Measurements from ENCODE around the gene ABHD17A.

Gene ABHD17A

GRCh38 chr19:1832046-1832663, 53.1 kb downstream of the ABHD17A start:
- DNase-seq = no peak

- DNase-seq = no peak
These were observed 54.3 kb downstream of the ABHD17A start for GRCh38 chr19:1830978-1831377.

GRCh38 chr19:1830568-1830967, 54.7 kb downstream of the ABHD17A start:
- DNase-seq = no peak

GRCh38 chr19:1829958-1830357, 55.3 kb downstream of the ABHD17A start:
- DNase-seq = no peak

DNA sequence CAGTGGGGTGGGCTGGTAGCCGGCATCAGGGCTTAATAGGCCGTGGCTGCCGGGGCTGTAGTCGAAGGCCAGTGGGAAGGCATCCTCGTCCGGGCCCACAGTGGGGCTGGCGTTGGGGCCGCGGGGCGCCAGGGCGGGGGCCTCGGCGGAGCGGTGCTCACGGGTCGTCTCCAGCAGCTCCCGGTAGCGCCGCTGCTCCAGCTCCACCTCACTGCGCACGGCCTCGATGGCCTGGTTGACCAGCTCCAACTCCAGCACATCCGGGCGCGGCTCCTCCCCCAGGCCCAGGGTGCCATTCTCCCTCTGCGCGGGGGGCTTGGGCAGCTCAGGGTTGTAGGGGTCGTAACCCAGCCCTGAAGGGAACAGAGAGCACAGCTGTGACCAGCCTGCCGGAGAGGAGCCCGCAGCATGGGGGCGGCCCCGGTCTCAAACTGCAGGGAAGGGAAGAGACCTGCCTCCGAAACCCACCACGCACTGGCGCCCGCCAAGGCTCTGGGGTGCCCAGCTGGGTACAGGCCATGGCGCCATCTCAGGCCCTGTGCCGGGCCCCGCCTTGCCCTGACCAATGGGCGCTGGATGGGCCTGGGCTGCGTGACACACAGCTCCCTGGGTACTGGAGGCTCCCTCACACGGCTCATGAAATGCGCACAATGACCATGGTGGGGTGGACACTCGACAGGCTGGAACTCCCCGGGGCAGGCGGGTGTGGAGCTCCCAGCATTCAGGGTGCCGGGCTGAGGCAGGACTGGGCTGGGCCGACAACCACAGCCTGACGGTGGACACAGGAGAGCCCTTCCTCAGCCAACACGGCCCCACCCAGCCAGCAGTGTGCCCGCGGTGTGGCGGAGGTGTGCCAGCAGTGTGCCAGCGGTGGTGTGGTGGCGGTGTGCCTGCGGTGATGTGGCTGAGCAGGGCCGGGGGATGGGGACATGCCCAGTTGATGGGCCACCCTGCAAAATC, 56.7 kb downstream of the ABHD17A start:
- no peak for DNase-seq

DNA sequence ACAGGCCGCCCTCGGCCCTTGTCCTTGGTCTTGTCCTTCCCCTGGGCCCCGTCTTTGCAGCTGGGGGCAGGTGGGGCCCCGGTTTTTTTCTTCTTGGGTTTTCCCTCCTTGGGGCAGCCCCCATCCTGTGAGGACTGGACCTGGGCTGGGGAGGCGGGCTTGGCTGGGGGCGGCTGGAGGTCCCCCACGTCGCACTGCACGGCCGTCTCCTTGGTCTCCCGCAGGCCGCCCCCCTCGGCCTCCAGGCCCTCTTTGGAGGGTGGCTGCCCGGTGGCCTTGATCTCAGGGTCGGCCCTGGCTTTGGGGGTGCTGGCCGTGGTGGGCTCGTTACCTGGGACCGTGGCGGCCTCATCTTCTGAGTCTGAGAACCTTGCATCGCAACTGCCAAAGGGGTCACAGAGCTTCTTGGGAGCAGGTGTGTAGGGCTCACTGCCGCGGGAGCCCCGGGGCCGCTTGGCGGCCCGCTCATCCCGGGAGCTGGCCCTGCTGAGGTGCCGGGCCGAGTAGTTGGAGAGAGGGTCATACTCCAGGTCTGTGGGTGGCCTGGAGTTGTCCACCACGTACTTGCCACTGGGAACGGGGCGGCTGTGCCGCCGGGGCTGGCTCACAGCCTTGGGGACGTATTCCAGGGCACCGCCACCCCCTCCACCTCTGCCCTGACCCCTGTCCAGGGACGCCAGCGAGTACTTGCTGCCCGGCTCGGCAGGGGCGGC, 57.6 kb downstream of the ABHD17A start:
- DNase-seq = no peak
